GM21423 (cell line): Measurements from ENCODE around the gene SLC37A4.

ENCODE experiments used
- ATAC-seq: cut with Tn5 transposase; IDR thresholded peaks from one replicate; pipeline ENCODE4 v1.9.1; 2021; ENCODE audit warnings: mild to moderate bottlenecking, moderate library complexity; ENCODE audit not compliant: unreplicated experiment

Gene SLC37A4

GRCh38 chr11:118979434-118979833 lies 51.2 kb downstream of the SLC37A4 start:
- ATAC-seq: no peak

- no peak for ATAC-seq
These were observed 54.6 kb downstream of the SLC37A4 start for GRCh38 chr11:118975771-118976709.
